H9 (cell line): ENCODE results near the gene ZNF106. TPM values are rescaled to one million over a fixed set of nuclear protein-coding genes. Genes with fewer than 3 reads are reported as not detected.

ENCODE experiments used
- DNase-seq: peaks from one replicate; pipeline ENCODE4 v3.0.0-alpha.2; 2017
- H2AFZ ChIP-seq: one replicate; pipeline ENCODE4 v1.6.1; 2013; ENCODE audit warnings: mild to moderate bottlenecking, low read length, control low read depth, moderate library complexity
- H2AK5ac ChIP-seq: 2 replicates; pipeline ENCODE4 v1.6.1; 2013; ENCODE audit warnings: low read length, control low read depth, mixed read lengths; ENCODE audit not compliant: insufficient read length
- H2BK120ac ChIP-seq: one replicate; pipeline ENCODE4 v1.6.1; 2013; ENCODE audit warnings: low read depth, mild to moderate bottlenecking, low read length, control low read depth, inconsistent platforms; ENCODE audit not compliant: poor library complexity, severe bottlenecking
- H2BK12ac ChIP-seq: 2 replicates; pipeline ENCODE4 v1.6.1; 2013; ENCODE audit warnings: low read length, control low read depth, mixed read lengths, low read depth; ENCODE audit not compliant: insufficient read length
- H2BK15ac ChIP-seq: 2 replicates; pipeline ENCODE4 v1.6.1; 2013; ENCODE audit warnings: low read depth, low read length, control low read depth
- H2BK20ac ChIP-seq: one replicate; pipeline ENCODE4 v1.6.1; 2013; ENCODE audit warnings: low read depth, mild to moderate bottlenecking, low read length, control low read depth, inconsistent platforms; ENCODE audit not compliant: poor library complexity, severe bottlenecking
- H2BK5ac ChIP-seq: 2 replicates; pipeline ENCODE4 v1.6.1; 2013; ENCODE audit warnings: low read length, control low read depth, mixed read lengths; ENCODE audit not compliant: insufficient read length
- H3K14ac ChIP-seq: 2 replicates; pipeline ENCODE4 v1.6.1; 2013; ENCODE audit warnings: low read length, control low read depth; ENCODE audit not compliant: insufficient read depth
- H3K18ac ChIP-seq: 2 replicates; pipeline ENCODE4 v1.6.1; 2013; ENCODE audit warnings: low read depth, mild to moderate bottlenecking, mixed read lengths, low read length, control low read depth; ENCODE audit not compliant: insufficient read length
- H3K23ac ChIP-seq: 2 replicates; pipeline ENCODE4 v1.6.1; 2013; ENCODE audit warnings: low read length, control low read depth, mixed read lengths, low read depth; ENCODE audit not compliant: insufficient read length
- H3K23me2 ChIP-seq: 2 replicates; pipeline ENCODE4 v1.6.1; 2013; ENCODE audit warnings: low read depth, mild to moderate bottlenecking, mixed read lengths, low read length, control low read depth; ENCODE audit not compliant: insufficient read length, poor library complexity, severe bottlenecking
- H3K27ac ChIP-seq: 2 replicates; pipeline ENCODE4 v1.5.1; 2013; ENCODE audit warnings: low read length, control low read depth, mixed read lengths, low read depth; ENCODE audit not compliant: insufficient read length
- H3K27me3 ChIP-seq: 2 replicates; pipeline ENCODE4 v1.6.1; 2013; ENCODE audit warnings: low read length, control low read depth, inconsistent platforms; ENCODE audit not compliant: insufficient read depth
- H3K4ac ChIP-seq: 2 replicates; pipeline ENCODE4 v1.6.1; 2013; ENCODE audit warnings: low read depth, mild to moderate bottlenecking, control low read depth, inconsistent platforms, low read length, moderate library complexity
- H3K4me1 ChIP-seq: 2 replicates; pipeline ENCODE4 v1.6.1; 2013; ENCODE audit warnings: low read length, control low read depth, inconsistent platforms; ENCODE audit not compliant: insufficient read depth
- H3K4me2 ChIP-seq: 2 replicates; pipeline ENCODE4 v1.6.1; 2013; ENCODE audit warnings: low read length, control low read depth, mixed read lengths; ENCODE audit not compliant: insufficient read length, insufficient read depth
- H3K56ac ChIP-seq: 2 replicates; pipeline ENCODE4 v1.6.1; 2013; ENCODE audit warnings: low read depth, mild to moderate bottlenecking, mixed read lengths, low read length, control low read depth; ENCODE audit not compliant: insufficient read length
- H3K79me1 ChIP-seq: 2 replicates; pipeline ENCODE4 v1.6.1; 2013; ENCODE audit warnings: low read depth, mild to moderate bottlenecking, moderate library complexity, low read length, control low read depth, inconsistent platforms; ENCODE audit not compliant: insufficient read depth, poor library complexity, severe bottlenecking
- H3K79me2 ChIP-seq: 2 replicates; pipeline ENCODE4 v1.6.1; 2013; ENCODE audit warnings: low read length, control low read depth, inconsistent platforms; ENCODE audit not compliant: insufficient read depth
- H3K9ac ChIP-seq: 2 replicates; pipeline ENCODE4 v1.6.1; 2013; ENCODE audit warnings: low read length, control low read depth, mixed read lengths; ENCODE audit not compliant: insufficient read length; ENCODE audit errors: extremely low read depth
- H3K9me3 ChIP-seq: one replicate; pipeline ENCODE4 v1.6.1; 2013; ENCODE audit warnings: low read depth, low read length, inconsistent platforms; ENCODE audit not compliant: control insufficient read depth
- H3T11ph ChIP-seq: one replicate; pipeline ENCODE4 v1.6.1; 2013; ENCODE audit warnings: mild to moderate bottlenecking, low read length, control low read depth, inconsistent platforms
- H4K20me1 ChIP-seq: one replicate; pipeline ENCODE4 v1.6.1; 2013; ENCODE audit not compliant: control insufficient read depth, insufficient read length, insufficient read depth
- H4K5ac ChIP-seq: 2 replicates; pipeline ENCODE4 v1.6.1; 2013; ENCODE audit warnings: low read depth, mild to moderate bottlenecking, mixed read lengths, low read length, control low read depth; ENCODE audit not compliant: insufficient read length
- H4K8ac ChIP-seq: replicated peaks from 2 replicates; pipeline ENCODE4 v1.6.1; 2013; ENCODE audit warnings: low read length, control low read depth, mixed read lengths, low read depth; ENCODE audit not compliant: insufficient read length
- H4K91ac ChIP-seq: 2 replicates; pipeline ENCODE4 v1.6.1; 2013; ENCODE audit warnings: low read depth, mild to moderate bottlenecking, moderate library complexity, mixed read lengths, low read length, control low read depth; ENCODE audit not compliant: insufficient read length
- H3K27ac Mint-ChIP-seq, 3 experiments: 2 replicates in 2 of 3; 3 replicates in 1 of 3; pipeline ENCODE4 v1.8.0; 2020 to 2021; ENCODE audit warnings: mixed read lengths in 3 of 3, mild to moderate bottlenecking in 1 of 3, moderate library complexity in 1 of 3
- H3K27me3 Mint-ChIP-seq: 2 replicates; pipeline ENCODE4 v1.8.0; 2021; ENCODE audit warnings: low read depth, mild to moderate bottlenecking, moderate library complexity, mixed read lengths
- H3K36me3 Mint-ChIP-seq, 3 experiments: 2 replicates in 2 of 3; 3 replicates in 1 of 3; pipeline ENCODE4 v1.8.0; 2020 to 2021; ENCODE audit warnings: low read depth in 3 of 3, mixed read lengths in 3 of 3; ENCODE audit not compliant: insufficient read depth in 1 of 3
- H3K4me1 Mint-ChIP-seq, 2 experiments: 2 replicates each; pipeline ENCODE4 v1.8.0; 2020; ENCODE audit warnings: mixed read lengths in 2 of 2
- H3K4me3 Mint-ChIP-seq, 2 experiments: 2 replicates in 1 of 2; 3 replicates in 1 of 2; pipeline ENCODE4 v1.8.0; 2020 to 2021; ENCODE audit warnings: mild to moderate bottlenecking in 2 of 2, mixed read lengths in 2 of 2, moderate library complexity in 1 of 2
- H3K9me3 Mint-ChIP-seq, 2 experiments: 2 replicates in 1 of 2; 3 replicates in 1 of 2; pipeline ENCODE4 v1.8.0; 2020; ENCODE audit warnings: mild to moderate bottlenecking in 2 of 2, mixed read lengths in 2 of 2, moderate library complexity in 1 of 2
- CTCF ChIP-seq: fragments of 200-600 bp; sonication (generic); conservative IDR thresholded peaks from 3 replicates; pipeline ENCODE4 v1.8.0; 2021; ENCODE audit warnings: antibody characterized with exemption, mild to moderate bottlenecking
- WGBS: extraction: QIAGEN DNeasy Blood & Tissue Kit; methylation state at CpG from one replicate; pipeline ENCODE4 v1.1.7; 2013; ENCODE audit warnings: missing lambda C conversion rate, low lambda C conversion rate, mixed read lengths; ENCODE audit not compliant: insufficient read length; ENCODE audit errors: extremely low coverage; 5-methylcytosine and 5-hydroxymethylcytosine counted together
- total RNA-seq: library from RNA; stranded (reverse); gene quantifications from 2 replicates; pipeline ENCODE4 v1.2.1, GENCODE V29; 2021

The ZNF106 gene
- total RNA-seq, 1 experiment from 2014 or later: 55.0 TPM

- no peak overlapping the region for H2AFZ ChIP-seq
- peaks cover 2 to 3% of the 10 kb centered on the region in 2 experiments; a peak in 2 of 4 replicates for H3K4me1 Mint-ChIP-seq
- no CpG with 5 or more reads among the region's 13 CpGs for WGBS
These were observed 96.8 kb downstream of the ZNF106 start for GRCh38 chr15:42394106-42394505.

More at GRCh38 chr15:42394106-42394505, 96.8 kb downstream of the ZNF106 start:
- no peak for DNase-seq
- H4K5ac ChIP-seq: no peak overlapping the region
- no peak overlapping the region for H3K4ac ChIP-seq
- H3K27ac ChIP-seq: no peak overlapping the region
- no peak overlapping the region for H3K18ac ChIP-seq
- no peak overlapping the region for H2BK12ac ChIP-seq
- H2BK5ac ChIP-seq: no peak overlapping the region
- Mint-ChIP-seq H3K27ac (no peak overlapping the region), H3K4me3 (no peak overlapping the region), H3K36me3 (no peaks in the 10 kb centered on the region), H3K9me3 (no peaks in the 10 kb centered on the region), H3K27me3 (no peaks in the 10 kb centered on the region; the same call in 1 of the 2 replicates)
- no peak overlapping the region for H4K8ac ChIP-seq
- no peak overlapping the region for H3K4me2 ChIP-seq
- no peak overlapping the region for H4K91ac ChIP-seq
- no peaks in the 10 kb centered on the region for H4K20me1 ChIP-seq
- H3K4me1 ChIP-seq: no peaks in the 10 kb centered on the region
- no peak for TF ChIP-seq CTCF
- H3K27me3 ChIP-seq: no peaks in the 10 kb centered on the region; the same call in 1 of the 2 replicates
- no peak overlapping the region for H3T11ph ChIP-seq
- no peak overlapping the region for H3K56ac ChIP-seq
- H3K9me3 ChIP-seq: no peaks in the 10 kb centered on the region
- no peak overlapping the region for H2AK5ac ChIP-seq
- no peaks in the 10 kb centered on the region for H3K79me1 ChIP-seq
- H3K14ac ChIP-seq: no peak overlapping the region
- no peak overlapping the region for H2BK20ac ChIP-seq
- H3K9ac ChIP-seq: no peak overlapping the region
- H2BK120ac ChIP-seq: no peak overlapping the region
- no peaks in the 10 kb centered on the region for H3K79me2 ChIP-seq
- H3K23ac ChIP-seq: no peak overlapping the region
- H2BK15ac ChIP-seq: no peak overlapping the region; the same call in 1 of the 2 replicates
- H3K23me2 ChIP-seq: no peaks in the 10 kb centered on the region
